T47D (cell line): Measurements from ENCODE around the gene TMEM167A.
"Not testable (repeated sequence)": the region's sequence is repeated elsewhere in the genome, so short reads cannot be mapped to it uniquely, and the experiment has no call there.

Source experiments
- DNase-seq, 2 experiments: peaks; one replicate each; pipeline versions ENCODE4 v3.0.0 to v3.0.0-alpha.2; 2011 to 2012; ENCODE audit warnings: low read depth in 1 of 2, low spot score in 1 of 2
- JUND ChIP-seq: IDR thresholded peaks from 2 replicates; pipeline ENCODE4 v1.6.1; 2012; ENCODE audit warnings: low read depth
- in situ Hi-C: cut with HindIII; loops from 2 replicates; pipeline ENCODE4 v1.10.0; 2016; ENCODE audit warnings: low sequenced_read_pairs, low pct_unique_long_range_greater_than_20kb

The TMEM167A gene

GRCh38 chr5:83072966-83073365 is 4.2 kb downstream of the TMEM167A start:
- in situ Hi-C loops: no loop called here
- no peak for DNase-seq
- TF ChIP-seq JUND: no peak

- in situ Hi-C loops: no loop called here
These were observed 5.7 kb downstream of the TMEM167A start for GRCh38 chr5:83071286-83072051.

GRCh38 chr5:83069096-83069799 is 7.9 kb downstream of the TMEM167A start:
- DNase-seq: no peak
- no peak for TF ChIP-seq JUND
- in situ Hi-C loops: no loop called here

More at GRCh38 chr5:83071286-83072051, 5.7 kb downstream of the TMEM167A start:
- no peak for TF ChIP-seq JUND
- DNase-seq: no peak

DNA sequence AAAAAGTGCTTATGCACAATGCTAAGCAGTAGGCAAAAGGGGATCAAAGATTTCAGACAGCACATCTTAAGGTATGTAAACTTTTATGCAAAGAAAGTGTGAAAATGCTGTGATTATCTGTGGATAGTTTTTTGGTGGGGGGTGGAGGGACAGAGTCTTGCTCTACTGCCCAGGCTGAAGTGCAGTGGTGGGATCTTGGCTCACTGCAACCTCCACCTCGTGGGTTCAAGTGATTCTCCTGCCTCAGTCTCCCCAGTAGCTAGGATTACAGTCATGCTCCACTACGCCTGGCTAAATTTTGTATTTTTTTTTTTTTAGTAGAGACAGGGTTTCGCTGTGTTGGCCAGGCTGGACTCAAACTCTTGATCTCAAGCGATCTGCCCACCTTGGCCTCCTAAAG is 9.8 kb downstream of the TMEM167A start:
- in situ Hi-C loops, DNase-seq: not testable (repeated sequence)

DNA sequence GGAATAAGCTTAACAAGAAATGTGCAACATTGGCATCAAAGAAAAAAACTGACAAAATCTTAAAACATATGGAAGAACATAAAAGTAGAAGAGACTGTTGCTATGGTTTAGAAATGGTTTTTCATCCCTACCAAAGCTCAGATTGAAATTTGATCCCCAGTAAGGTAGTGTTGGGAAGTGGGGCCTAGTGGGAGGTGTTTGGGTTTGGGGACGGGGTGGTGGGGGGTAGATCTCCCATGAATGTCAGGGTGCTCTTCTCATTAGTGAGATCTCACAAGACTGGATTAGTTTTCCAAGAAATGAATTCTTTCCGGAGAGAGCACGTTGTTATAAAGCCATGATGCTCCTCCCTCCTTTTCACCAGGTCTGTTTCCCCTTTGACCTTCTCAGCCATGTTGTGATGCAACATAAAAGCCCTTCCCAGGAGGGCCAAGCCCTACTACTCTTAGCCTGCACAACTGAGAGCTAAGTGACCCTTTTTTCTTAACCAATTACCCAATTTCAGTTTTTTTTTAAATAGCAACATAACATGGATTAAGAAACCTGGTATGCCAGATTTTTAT is 10.6 kb downstream of the TMEM167A start:
- TF ChIP-seq JUND: no peak
- DNase-seq: no peak

GRCh38 chr5:83059341-83059740 is 17.9 kb downstream of the TMEM167A start:
- DNase-seq: no peak
- in situ Hi-C loops: no loop called here
- no peak for TF ChIP-seq JUND

More for the DNA sequence above, 10.6 kb downstream of the TMEM167A start:
- in situ Hi-C loops: no loop called here

GRCh38 chr5:83058726-83059125 is 18.5 kb downstream of the TMEM167A start:
- no peak for DNase-seq
- in situ Hi-C loops: no loop called here
- TF ChIP-seq JUND: no peak

- TF ChIP-seq JUND: no peak
- DNase-seq: no peak
- in situ Hi-C loops: no loop called here
These were observed 22.0 kb downstream of the TMEM167A start for GRCh38 chr5:83055166-83055565.

GRCh38 chr5:83050723-83051340 is 26.4 kb downstream of the TMEM167A start:
- DNase-seq: no peak
- no peak for TF ChIP-seq JUND
- in situ Hi-C loops: no loop called here

DNA sequence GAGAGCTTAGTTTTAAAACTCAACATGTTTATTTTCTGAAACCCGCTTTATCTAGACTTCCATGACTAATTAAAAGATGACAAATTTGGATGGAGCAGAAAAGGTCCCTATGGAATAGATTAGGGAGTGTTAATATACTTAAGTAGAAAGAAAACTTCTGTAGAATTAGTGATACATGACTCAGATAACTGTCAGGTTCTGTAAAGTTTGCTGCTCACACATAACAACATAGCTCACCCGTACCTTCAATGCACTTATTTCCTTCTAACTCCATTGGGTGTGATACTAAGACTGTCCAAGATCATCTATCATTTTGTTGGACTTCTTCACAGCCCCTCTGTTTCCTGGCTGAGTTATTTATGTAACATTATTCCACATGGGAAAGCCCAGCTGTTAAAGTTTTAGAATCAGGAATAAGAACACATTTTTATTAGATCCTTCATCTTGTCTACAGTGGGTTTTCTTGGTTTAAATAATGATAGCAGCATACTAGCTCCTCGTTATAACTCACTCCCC is 27.8 kb downstream of the TMEM167A start:
- no peak for DNase-seq
- TF ChIP-seq JUND: no peak

GRCh38 chr5:83048811-83049210 is 28.4 kb downstream of the TMEM167A start:
- in situ Hi-C loops: no loop called here
- no peak for DNase-seq
- no peak for TF ChIP-seq JUND

More for the DNA sequence above, 27.8 kb downstream of the TMEM167A start:
- in situ Hi-C loops: no loop called here

GRCh38 chr5:83048277-83048676 is 28.9 kb downstream of the TMEM167A start:
- TF ChIP-seq JUND: no peak
- in situ Hi-C loops: no loop called here
- no peak for DNase-seq
